Esophagus muscularis mucosa (tissue), 4 donors: Measurements from ENCODE around the gene PPP2R3C. TPM values are rescaled to one million over a fixed set of nuclear protein-coding genes. Genes with fewer than 3 reads are reported as not detected.

Source experiments
- DNase-seq: peaks from one replicate; pipeline ENCODE4 v3.0.0-alpha.2; 2017; ENCODE audit errors: extremely low spot score
- H3K27ac ChIP-seq, 4 donors: fragments of 200-600 bp; sonication (generic); replicated peaks in 1 of 4; 1 replicate in 3 of 4; 2 replicates in 1 of 4; pipeline ENCODE4 v1.5.1; 2016 to 2019; ENCODE audit warnings: mild to moderate bottlenecking in 1 of 4
- H3K27me3 ChIP-seq, 4 donors: fragments of 200-600 bp; sonication (generic); one replicate each; pipeline versions ENCODE4 v1.5.1 to v1.6.0; 2016 to 2019
- H3K36me3 ChIP-seq, 4 donors: fragments of 200-600 bp; sonication (generic); one replicate each; pipeline ENCODE4 v1.5.1; 2016 to 2019
- H3K4me1 ChIP-seq, 4 donors: fragments of 200-600 bp; sonication (generic); one replicate each; pipeline ENCODE4 v1.5.1; 2016 to 2019
- H3K4me3 ChIP-seq, 4 donors: fragments of 200-600 bp; sonication (generic); 1 replicate in 2 of 4; 2 replicates in 2 of 4; pipeline ENCODE4 v1.5.1; 2016 to 2019; ENCODE audit warnings: mild to moderate bottlenecking in 4 of 4, moderate library complexity in 1 of 4
- H3K9me3 ChIP-seq, 4 donors: fragments of 200-600 bp; sonication (generic); 1 replicate in 3 of 4; 2 replicates in 1 of 4; pipeline ENCODE4 v1.5.1; 2016 to 2019
- EP300 ChIP-seq: sonication (generic); formaldehyde crosslinking; IDR thresholded peaks from one replicate; pipeline ENCODE4 v1.6.1; 2017; ENCODE audit warnings: antibody characterized with exemption
- POLR2A ChIP-seq: fragments of 450-650 bp; IDR thresholded peaks from one replicate; pipeline ENCODE4 v1.6.1; 2017; ENCODE audit warnings: antibody characterized with exemption, moderate library complexity, mild to moderate bottlenecking, low read depth
- POLR2AphosphoS5 ChIP-seq, 2 donors: sonication (generic); formaldehyde crosslinking; IDR thresholded peaks; one replicate each; pipeline ENCODE4 v1.6.1; 2017; ENCODE audit warnings: antibody characterized with exemption in 2 of 2
- WGBS: methylation state at CpG from one replicate; pipeline ENCODE4 v1.1.5; 2018; 5-methylcytosine and 5-hydroxymethylcytosine counted together
- intact Hi-C: fragments of 100-400 bp; cut with DNase I; formaldehyde crosslinking; loops from one replicate; pipeline ENCODE4 v1.15.1; 2023
- total RNA-seq, 4 donors: library from RNA; depleted of rRNA; stranded (reverse); fragments of >200 nt; gene quantifications; one replicate each; pipeline versions ENCODE4 v1.1.0 to v1.2.1, GENCODE V29; 2016
- TF ChIP-seq, protein P1 (sequence below), 3 experiments: fragments of 200-600 bp in 2 of 3; fragments of 450-650 bp in 1 of 3; sonication (generic) in 2 of 3; IDR thresholded peaks; one replicate each; pipeline ENCODE4 v1.5.1; 2017 to 2019; ENCODE audit warnings: antibody characterized with exemption in 3 of 3, mild to moderate bottlenecking in 2 of 3, moderate library complexity in 1 of 3

The PPP2R3C gene
- total RNA-seq, 4 donors from 2014 or later = 29.5 to 48.6 (median 36.8) TPM

DNA sequence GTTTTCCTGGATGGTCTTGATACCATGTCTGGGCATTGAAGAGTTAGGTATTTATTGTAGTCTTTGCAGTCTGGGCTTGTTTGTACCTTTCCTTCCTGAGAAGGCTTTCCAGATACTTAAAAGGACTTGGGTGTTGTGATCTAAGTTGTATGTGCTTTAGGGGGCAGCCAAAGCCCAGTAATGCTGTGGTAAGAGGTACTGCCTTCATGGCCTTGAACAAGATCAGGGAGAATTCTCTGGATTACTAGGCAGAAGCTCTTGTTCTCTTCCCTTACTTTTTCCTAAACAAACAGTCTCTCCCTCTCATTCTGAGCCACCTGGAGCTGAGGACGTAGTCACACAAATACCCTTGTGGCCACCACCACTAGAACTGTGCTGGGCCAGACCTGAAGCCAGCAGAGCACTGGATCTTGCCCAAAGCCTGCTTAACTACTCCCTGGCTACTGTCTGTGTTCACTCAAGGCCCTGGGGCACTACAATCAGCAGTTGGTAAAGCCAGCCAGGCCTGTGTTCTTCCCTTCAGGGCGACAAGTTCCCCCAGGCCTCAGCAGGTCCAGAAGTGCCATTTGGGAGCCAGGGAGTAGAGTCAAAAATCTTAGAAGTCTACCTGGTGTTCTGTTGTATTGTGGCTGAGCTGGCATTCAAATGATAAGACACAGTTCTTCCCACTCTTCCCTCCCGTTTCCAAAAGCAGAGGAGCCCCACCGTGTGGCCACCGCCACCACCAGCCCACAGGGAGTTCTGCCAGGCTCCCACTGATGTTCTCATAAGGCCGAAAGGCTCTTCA is 11.9 kb upstream of the PPP2R3C start:
- 78% methylated on average over 5 of the region's 6 CpGs for WGBS
- Histone ChIP-seq H3K27ac (no peak overlapping the region), H3K4me1 (peaks cover 0 to 8% (median 0%) of the 10 kb centered on the region in 4 donors), H3K27me3 (no peaks in the 10 kb centered on the region), H3K9me3 (no peaks in the 10 kb centered on the region), H3K4me3 (no peak overlapping the region), H3K36me3 (peaks cover 0 to 44% (median 25%) of the 10 kb centered on the region in 4 donors)
- no peak for DNase-seq
- intact Hi-C loops = no loop called here
- no peak for TF ChIP-seq POLR2A
- no peak for TF ChIP-seq EP300
- TF ChIP-seq, protein P1, sequence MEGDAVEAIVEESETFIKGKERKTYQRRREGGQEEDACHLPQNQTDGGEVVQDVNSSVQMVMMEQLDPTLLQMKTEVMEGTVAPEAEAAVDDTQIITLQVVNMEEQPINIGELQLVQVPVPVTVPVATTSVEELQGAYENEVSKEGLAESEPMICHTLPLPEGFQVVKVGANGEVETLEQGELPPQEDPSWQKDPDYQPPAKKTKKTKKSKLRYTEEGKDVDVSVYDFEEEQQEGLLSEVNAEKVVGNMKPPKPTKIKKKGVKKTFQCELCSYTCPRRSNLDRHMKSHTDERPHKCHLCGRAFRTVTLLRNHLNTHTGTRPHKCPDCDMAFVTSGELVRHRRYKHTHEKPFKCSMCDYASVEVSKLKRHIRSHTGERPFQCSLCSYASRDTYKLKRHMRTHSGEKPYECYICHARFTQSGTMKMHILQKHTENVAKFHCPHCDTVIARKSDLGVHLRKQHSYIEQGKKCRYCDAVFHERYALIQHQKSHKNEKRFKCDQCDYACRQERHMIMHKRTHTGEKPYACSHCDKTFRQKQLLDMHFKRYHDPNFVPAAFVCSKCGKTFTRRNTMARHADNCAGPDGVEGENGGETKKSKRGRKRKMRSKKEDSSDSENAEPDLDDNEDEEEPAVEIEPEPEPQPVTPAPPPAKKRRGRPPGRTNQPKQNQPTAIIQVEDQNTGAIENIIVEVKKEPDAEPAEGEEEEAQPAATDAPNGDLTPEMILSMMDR (IDR thresholded peaks at IDR 0.05) = no peak
- no peak for TF ChIP-seq POLR2AphosphoS5 (IDR thresholded peaks at IDR 0.05)

DNA sequence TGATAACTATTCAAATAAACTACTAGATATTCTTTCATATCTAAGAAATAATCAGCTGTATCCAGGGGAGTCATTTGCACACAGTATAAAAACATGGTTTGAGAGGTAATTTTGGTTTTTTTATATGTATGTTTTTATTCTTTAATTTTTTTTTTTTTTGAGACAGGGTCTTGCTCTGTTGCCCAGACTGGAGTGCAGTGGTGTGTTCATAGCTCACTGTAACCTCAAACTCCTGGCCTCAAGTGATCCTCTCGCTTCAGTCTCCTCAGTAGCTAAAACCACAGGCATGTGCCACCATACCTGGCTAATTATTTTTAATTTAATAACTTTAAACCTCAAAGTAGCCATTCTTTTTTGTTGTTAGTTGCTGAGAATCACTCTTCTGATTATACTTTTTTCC is 2.3 kb upstream of the PPP2R3C start:
- Histone ChIP-seq H3K4me1 (peaks cover 17 to 46% (median 35%) of the 10 kb centered on the region in 4 donors), H3K27me3 (no peaks in the 10 kb centered on the region), H3K4me3 (no peak overlapping the region), H3K27ac (no peak overlapping the region), H3K36me3 (peaks cover 0 to 4% (median 0%) of the 10 kb centered on the region in 4 donors), H3K9me3 (no peaks in the 10 kb centered on the region)
- intact Hi-C loops = loop anchor here (5.0 kb wide), 2 partner anchors 72 to 142 kb away; partner anchors contain the start of gene SRP54
- 95% methylated on average over 1 of the region's 1 CpG for WGBS
- TF ChIP-seq POLR2A (no peak), EP300 (no peak), POLR2AphosphoS5 (IDR thresholded peaks at IDR 0.05) (no peak)
- TF ChIP-seq, protein P1 (IDR thresholded peaks at IDR 0.05) = no peak
- no peak for DNase-seq

DNA sequence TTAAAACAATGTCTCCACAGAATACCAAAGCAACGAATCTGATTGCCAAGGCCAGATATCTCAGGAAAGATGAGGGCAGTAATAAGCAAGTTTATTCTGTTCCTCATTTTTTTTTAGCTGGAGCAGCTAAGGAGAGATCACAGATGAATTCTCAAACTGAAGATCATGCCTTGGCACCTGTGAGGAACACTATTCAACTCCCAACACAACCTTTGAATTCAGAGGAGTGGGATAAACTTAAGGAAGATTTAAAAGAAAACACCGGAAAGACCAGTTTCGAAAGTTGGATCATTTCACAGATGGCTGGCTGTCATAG is 1.6 kb upstream of the PPP2R3C start:
- peaks cover 17 to 53% (median 41%) of the 10 kb centered on the region in 4 donors for H3K4me1 ChIP-seq
- no peak for DNase-seq
- H3K27ac ChIP-seq = peak overlapping the region; percentile 90 to 95 (median 95)
- no peak for TF ChIP-seq EP300
- TF ChIP-seq POLR2AphosphoS5 (IDR thresholded peaks at IDR 0.05) = no peak
- TF ChIP-seq POLR2A = no peak
- TF ChIP-seq, protein P1 (IDR thresholded peaks at IDR 0.05) = no peak
- peaks cover 0 to 4% (median 0%) of the 10 kb centered on the region in 4 donors for H3K36me3 ChIP-seq
- no peaks in the 10 kb centered on the region for H3K9me3 ChIP-seq
- WGBS = 37% methylated on average over 3 of the region's 3 CpGs
- no peaks in the 10 kb centered on the region for H3K27me3 ChIP-seq
- intact Hi-C loops = loop anchor here (5.0 kb wide), 2 partner anchors 71 to 141 kb away; partner anchors contain the start of gene SRP54
- H3K4me3 ChIP-seq = peak overlapping the region; percentile 69 to 78 (median 71)

DNA sequence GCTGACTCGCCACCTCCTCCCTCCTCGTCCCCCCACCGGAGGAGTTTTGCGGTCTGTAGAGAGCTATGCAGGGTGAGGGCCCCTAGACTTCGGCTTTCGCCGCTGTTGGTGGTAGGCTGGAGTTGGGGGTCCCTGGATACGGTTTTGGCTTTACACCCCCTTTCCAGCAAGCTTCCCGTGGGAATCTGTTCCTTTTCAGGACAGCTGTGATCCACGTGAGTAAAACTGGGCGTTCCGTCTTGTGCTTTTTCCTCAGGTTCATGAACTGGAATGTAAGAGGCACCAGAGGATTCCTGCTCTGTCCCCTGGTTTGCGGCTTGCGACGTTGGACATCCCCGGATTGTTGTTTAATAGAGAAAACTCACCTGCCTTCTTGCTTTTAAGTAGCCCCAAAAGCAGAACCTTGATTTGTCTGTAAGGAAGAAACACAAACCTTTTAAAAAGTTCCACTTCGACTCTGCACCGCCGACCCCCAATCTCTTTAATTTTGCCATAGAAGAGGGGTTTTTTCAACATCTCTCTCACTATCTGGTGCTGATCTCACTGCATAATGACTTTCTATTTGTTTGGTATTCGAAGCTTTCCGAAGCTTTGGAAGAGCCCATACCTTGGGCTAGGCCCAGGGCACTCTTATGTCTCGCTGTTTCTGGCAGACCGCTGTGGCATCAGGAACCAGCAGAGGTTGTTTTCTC is 1.1 kb upstream of the PPP2R3C start:
- TF ChIP-seq EP300 = no peak
- no peak for TF ChIP-seq POLR2AphosphoS5 (IDR thresholded peaks at IDR 0.05)
- TF ChIP-seq, protein P1 (IDR thresholded peaks at IDR 0.05) = no peak
- TF ChIP-seq POLR2A = no peak
- Histone ChIP-seq H3K27ac (peak overlapping the region; percentile 90 to 95 (median 95)), H3K27me3 (no peaks in the 10 kb centered on the region), H3K4me1 (peaks cover 17 to 57% (median 45%) of the 10 kb centered on the region in 4 donors), H3K4me3 (peak overlapping the region; percentile 69 to 78 (median 71)), H3K9me3 (no peaks in the 10 kb centered on the region), H3K36me3 (peaks cover 0 to 4% (median 0%) of the 10 kb centered on the region in 4 donors)
- WGBS = 7% methylated on average over 16 of the region's 23 CpGs
- intact Hi-C loops = loop anchor here (5.0 kb wide), 2 partner anchors 71 to 141 kb away; partner anchors contain the start of gene SRP54
- no peak for DNase-seq
